ENCODE data around the gene DHX16.
"Not testable (repeated sequence)": the region's sequence is repeated elsewhere in the genome, so short reads cannot be mapped to it uniquely, and the experiment has no call there.

DHX16 gene

DNA sequence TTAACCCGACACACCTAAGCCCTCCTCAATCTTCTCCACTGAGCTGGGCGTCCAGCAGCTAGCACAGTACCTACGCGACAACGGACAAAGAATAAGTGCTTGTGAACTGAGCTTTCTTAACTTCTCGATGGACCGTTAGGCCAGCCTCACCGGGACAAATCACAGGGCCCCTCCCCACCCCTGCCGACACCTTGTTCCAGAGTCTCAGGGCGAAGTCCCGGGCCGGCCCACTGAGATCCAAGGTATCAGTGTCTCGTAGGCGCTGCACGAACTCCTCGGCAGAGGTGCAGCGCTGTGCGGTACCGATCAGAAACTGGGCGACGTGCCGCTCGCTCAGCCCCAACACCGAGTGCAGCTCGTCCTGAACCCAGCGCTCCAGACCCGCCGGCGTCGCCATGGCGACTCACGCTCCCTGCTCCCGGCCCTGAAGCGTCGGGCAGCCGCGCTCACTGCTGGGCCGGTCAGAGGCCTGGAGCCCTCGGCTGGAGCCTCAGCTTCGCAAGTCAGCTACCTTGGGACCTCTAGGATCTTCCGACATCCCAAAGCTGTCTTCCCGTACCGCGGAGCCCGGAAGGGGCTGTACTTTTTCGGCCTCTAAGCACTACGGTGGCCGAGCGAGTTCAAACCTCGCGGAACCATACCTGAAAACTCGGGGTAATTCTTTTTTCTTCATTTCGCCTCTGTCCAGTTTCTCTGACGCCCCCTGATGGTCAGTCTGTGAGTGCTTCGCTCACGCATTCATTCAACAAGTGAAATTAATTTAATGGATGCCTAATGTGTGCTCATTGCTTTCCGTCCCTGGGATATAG, at the start of gene DHX16:
Gene DHX16 (minus strand): TSS at position 562 of the 809 bp plus-strand sequence. CDS start 165 bp downstream, at position 397.
- peak; percentile 63 to 79 for DNase-seq

- not testable (repeated sequence) for DNase-seq
Observed at GRCh38 chr6:30722025-30722279, 49.1 kb upstream of the DHX16 start.

GRCh38 chr6:30721198-30722024, 48.6 kb upstream of the DHX16 start:
- DNase-seq: peak; percentile 77 to 90

- peak in 1 of 2 experiments; percentile 70 for DNase-seq
Observed at GRCh38 chr6:30720738-30721197, 48.0 kb upstream of the DHX16 start.

DNA sequence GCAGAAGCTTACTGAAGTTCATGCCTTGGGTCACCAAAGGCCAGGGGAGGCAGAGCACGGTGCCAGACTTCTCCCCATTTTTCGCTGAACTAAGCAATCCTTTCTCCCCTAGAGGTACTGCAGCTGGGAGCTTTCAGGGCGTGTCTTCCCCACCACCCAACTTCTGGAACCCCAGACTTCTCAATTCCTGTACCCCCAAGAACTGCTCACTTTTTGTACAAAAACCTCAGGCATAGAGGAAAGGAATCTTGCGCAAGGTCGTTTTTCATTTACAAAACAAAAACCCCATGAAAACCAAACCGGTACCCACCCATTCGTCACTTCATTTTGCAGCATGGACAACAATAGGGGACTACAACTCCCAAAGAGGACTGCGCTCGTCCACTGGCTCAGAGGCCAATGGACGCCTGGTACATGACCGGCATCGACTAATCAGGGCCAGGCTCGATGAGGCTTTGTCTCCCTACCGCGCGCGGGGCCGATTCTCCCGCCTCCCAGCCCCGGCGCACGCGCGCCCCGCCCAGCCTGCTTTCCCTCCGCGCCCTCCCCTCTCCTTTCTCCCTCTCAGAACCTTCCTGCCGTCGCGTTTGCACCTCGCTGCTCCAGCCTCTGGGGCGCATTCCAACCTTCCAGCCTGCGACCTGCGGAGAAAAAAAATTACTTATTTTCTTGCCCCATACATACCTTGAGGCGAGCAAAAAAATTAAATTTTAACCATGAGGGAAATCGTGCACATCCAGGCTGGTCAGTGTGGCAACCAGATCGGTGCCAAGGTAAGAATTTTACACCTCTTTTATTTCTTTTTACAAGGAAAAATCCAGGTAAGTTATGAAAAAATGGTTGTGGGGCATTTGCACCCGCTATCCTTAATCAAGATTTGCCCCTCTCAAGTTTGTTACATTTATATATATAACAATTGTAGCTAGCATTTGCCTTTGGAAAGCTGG, 47.3 kb upstream of the DHX16 start, which contains the start of gene TUBB:
Gene TUBB (plus strand): TSS at position 562 of the 947 bp plus-strand sequence. CDS start 155 bp downstream, at position 717.
- peak; percentile 89 to 91 for DNase-seq

GRCh38 chr6:30719356-30719755, 46.5 kb upstream of the DHX16 start:
- DNase-seq: no peak

- not testable (repeated sequence) for DNase-seq
Observed at GRCh38 chr6:30717845-30718720, 45.3 kb upstream of the DHX16 start.

DNA sequence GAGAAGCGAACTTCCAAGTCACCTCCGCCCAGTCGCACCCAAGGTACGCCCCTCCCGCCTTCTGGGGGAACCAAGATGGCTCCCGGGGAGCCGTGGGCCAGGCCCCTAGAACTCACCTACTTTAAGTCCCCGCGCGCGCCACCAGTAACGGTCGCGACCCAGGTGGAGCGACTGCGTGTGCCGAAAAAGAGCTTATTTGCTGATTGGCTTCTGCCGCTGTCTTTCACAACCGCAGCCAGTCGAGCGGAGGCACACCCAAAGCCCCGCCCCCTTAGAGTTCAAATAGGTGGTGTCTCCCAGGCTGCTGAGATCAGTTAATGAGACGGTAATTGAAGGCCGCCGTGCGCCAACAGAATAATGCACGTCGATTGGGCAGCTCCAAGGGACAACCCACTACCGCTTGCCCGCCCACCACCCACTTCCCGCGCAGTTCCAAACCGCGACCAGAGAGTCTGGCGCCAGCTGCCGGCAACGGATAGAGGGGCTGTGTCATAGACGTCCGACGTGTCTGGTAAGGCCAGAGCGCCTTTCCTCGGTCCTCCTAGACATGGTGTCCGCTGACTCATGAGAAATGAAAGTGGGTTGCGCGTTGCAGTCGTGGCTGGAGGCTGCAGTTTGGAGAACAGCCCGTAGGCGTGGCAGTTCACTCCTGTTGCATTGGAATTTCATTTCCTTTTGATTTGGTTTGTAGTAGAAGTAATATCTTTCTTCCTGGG, 44.5 kb upstream of the DHX16 start, which contains the start of gene MDC1:
Gene MDC1 (minus strand): TSS at position 153 of the 716 bp plus-strand sequence. CDS start 2,106 bp downstream, outside the sequence.
- DNase-seq: peak; percentile 95 to 99

DNA sequence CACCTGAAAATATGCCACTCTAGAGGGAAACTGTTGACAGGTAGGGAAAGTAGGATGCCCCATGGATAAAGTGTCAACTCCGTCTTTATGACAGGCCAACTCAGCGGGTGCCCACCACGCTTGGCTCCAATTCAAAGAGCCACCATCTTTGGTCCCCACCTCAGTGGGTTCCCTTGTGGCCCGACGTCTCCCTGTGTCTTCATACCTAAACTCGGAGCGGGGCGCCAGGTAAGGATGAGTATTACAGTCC, 44.0 kb upstream of the DHX16 start:
- no peak for DNase-seq

- DNase-seq: no peak
Observed at GRCh38 chr6:30714263-30714662, 41.5 kb upstream of the DHX16 start.

DNA sequence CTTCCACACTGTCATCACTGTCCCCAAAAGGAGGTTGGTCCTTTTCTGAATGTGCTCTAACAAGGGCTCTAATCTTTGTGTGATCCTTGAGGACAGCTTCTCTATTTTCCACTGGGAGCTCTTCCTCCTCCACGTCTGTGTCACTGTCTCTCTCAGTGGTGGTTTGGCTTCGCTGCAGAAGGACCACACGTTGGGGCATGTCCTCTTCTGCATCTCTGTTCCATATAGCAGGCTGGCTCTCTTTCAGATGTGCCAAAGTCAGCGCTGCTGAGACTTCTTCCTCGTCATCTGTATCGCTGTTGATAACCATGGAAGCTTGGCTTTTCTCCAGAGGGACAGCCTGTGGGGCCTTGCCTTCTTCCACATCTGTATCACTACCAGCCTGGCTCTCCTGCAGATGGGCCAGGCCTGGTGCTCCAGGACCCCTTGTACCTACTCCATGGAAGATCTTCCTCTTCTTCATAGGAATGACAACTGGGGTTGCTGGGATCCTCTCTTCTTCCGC, 39.7 kb upstream of the DHX16 start:
- no peak for DNase-seq

DNA sequence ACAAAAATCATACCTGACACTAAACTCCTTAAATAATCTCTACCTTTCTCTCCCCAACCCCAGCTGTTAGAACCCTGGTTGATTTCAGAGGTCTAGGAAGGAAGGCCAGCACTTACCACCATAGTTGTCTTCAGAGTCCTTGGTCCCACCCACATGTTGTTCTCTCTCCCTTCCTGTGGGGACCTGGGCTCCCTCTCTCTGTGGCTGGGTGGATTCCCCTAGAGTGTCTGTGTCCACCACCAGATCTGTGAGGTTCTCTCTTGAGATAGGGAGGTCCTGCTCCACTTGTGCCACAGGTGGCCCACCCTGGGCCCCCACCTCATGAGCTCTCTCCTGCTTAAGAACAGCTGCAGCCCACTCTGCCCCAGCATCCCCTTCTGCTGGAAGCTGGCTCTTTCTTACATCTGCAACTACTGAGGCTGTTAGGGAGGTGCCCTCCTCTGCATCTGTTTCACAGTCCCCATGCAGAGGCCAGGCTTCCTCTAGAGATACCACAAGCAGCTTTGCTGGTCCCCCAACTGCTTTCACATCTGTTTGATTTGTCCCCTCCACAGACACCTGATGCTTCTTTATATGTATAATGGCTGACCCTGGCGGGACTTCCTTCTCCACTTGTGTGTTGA, 39.1 kb upstream of the DHX16 start:
- no peak for DNase-seq

DNA sequence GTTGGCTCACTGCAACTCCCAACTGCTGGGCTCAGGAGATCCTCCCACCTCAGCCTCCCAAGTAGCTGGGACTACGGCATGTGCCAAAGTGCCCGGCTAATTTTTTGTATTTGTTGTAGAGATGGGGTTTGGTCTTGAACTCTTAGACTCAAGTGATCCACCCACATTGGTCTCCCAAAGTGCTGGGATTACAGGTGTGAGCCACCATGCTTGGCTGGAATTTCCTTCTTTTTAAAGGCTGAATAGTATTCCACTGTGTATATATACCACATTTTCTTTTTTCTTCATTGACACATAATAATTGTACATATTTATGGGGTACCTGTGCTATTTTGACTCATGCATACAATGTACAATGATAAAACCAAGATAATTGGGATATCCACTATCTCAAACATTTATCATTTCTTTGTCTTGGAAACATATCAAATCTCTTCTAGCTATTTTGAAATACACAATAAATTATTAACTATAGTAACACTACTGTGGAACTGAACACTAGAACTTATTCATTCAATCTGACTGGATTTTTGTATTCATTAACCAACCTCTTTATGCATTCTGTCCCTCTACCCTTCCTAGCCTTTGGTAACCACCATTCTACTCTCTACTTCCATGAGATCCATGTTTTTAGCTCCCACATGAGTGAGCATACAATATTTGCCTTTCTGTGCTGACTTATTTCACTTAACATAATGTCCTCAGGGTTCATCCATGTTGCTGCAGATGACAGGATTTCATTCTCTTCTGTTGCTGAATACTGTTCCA, 36.5 kb upstream of the DHX16 start:
- DNase-seq: no peak

GRCh38 chr6:30707281-30707850, 34.6 kb upstream of the DHX16 start:
- DNase-seq: peak; percentile 36 to 62

DNA sequence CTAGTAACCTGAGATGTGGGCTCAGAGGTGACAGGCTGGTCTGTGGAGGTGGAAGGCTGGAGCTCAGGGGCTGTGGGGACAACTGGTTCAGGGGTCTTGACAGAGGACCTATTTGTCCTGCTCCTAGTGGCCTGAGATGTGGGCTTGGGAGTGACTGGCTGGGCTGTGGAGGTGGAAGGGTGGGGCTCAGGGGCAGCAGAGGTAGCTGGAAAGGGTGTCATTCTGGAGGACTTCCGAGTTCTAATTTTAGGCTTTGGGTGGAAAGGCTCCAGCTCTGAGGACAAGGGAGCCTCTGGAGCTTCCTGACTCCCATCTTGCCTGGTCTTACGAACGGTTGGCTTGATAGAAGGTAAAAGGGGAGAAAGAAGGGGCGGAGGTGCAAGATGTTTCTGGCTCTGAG, 32.8 kb upstream of the DHX16 start:
- DNase-seq: no peak

DNA sequence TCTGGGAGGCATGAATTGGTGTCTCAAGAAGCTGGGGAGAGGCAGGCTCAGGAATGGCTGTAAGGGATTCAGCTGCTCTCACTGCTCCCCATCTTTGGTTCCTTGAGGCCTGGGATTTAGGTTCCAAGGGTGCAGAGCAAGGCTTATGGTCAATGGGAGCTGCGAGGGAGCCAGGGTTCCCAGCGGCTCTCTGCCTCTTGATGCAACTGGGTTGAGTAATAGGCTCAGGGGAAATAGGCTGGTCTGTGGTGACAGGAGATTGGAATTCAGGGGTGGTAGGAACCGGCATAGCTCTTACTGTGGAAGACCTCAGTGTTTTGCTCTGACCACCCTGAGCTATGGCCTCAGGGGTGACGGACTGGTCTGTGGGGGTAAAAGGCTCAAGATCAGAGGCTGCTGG, 31.0 kb upstream of the DHX16 start:
- no peak for DNase-seq

GRCh38 chr6:30703011-30703410, 30.2 kb upstream of the DHX16 start:
- DNase-seq: no peak

DNA sequence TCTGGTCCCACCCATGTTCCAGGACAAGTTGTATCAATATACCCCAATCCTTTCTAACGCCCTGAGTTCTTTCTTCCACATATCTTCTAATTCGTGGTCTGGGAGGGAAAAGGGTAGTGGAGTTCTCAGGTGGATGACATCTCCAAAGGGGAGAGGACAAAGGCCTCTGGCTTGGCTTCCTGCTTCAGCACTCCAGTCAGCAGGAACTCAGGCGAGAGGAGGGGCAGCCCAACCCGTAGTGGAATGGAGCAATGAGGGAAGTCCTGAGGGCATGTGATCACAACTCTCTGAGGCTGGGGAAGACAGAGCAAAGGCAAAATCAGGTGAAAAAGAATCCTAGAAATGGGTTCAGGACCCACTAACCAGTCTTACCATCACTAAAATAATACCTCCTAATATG, 27.5 kb upstream of the DHX16 start:
- DNase-seq: no peak

- DNase-seq: no peak
Observed at GRCh38 chr6:30696432-30696831, 23.6 kb upstream of the DHX16 start.
